Activated CD8-positive, alpha-beta memory T cell treated with anti-CD3 and anti-CD28 coated beads, Interleukin-2, amount 50 U/mL, for 24 hours (primary cell): ENCODE measurements around the gene NUP133.
"Not testable (repeated sequence)": the region's sequence is repeated elsewhere in the genome, so short reads cannot be mapped to it uniquely, and the experiment has no call there.

Source experiments
- DNase-seq: peaks from one replicate; pipeline ENCODE4 v3.0.0-alpha.2; 2020; ENCODE audit errors: extremely low read depth

The NUP133 gene

DNA sequence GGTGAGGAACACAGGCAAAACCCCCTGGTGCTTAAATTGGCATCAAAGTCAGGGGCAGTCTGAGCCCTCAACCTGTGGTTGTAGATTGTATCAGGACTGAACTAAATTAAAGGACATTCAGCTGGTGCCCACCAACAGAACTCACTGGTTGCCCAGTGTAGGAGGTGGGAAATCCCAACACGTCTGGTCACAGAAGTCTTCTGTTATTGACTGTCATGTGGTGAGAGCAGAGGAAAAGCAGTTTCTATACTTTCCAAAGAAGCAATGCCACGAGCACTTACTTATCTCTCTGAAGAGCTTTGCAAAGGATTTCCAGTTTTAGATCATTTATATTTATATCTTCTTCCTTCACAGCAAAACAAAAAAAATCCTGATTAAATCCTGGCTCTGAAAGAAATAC lies 59.3 kb downstream of the NUP133 start:
- DNase-seq = no peak

DNA sequence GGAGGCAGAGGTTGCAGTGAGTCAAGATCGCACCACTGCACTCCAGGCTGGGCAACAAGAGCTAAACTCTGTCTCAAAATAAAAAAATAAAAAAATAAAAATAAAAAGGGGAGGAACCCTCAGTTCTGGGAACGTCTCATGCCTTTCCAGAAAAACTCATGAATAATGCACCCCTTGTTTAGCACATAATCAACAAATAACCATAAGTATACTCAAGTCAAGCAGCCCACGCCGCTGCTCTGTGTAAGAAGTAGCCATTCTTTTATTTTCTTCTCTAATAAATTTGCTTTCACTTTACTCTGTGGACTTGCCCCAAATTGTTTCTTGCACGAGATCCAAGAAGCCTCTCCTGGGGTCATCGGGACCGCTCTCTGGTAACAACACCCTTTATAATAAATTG lies 59.8 kb downstream of the NUP133 start:
- DNase-seq = no peak

DNA sequence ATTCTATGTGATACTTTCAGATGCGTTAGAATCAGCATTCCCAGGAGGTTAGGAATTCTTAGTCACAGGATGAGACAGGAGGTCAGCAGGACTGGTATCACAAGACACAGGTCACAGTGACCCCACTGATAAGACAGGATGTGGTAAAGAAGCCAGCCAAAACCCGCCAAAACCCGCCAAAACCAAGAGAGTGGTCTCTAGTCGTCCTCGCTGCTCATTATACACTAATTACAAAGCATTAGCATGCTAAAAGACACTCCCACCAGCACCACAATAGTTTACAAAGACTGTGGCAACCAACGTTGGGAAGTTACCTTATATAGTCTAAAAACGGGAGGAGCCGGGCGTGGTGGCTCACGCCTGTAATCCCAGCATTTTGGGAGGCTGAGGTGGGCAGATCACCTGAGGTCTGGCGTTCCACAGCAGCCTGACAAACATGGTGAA lies 60.3 kb downstream of the NUP133 start:
- DNase-seq = no peak

DNA sequence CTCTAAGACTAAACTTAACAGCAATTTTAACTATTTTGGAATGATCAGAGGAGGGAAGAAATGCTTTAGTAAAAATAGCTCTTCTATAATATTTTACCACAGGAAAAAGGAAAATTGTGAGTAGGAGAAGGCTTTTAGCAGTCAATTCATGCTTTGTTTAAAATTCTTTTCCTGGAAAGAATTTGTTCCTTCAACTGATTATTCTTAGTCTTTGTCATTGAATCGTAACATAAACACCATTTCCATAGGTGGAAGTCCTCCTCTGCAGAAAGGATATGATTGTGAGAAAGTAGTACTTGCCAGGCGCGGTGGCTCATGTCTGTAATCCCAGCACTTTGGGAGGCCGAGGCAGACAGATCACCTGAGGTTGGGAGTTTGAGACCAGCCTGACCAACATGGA lies 62.3 kb downstream of the NUP133 start:
- no peak for DNase-seq

DNA sequence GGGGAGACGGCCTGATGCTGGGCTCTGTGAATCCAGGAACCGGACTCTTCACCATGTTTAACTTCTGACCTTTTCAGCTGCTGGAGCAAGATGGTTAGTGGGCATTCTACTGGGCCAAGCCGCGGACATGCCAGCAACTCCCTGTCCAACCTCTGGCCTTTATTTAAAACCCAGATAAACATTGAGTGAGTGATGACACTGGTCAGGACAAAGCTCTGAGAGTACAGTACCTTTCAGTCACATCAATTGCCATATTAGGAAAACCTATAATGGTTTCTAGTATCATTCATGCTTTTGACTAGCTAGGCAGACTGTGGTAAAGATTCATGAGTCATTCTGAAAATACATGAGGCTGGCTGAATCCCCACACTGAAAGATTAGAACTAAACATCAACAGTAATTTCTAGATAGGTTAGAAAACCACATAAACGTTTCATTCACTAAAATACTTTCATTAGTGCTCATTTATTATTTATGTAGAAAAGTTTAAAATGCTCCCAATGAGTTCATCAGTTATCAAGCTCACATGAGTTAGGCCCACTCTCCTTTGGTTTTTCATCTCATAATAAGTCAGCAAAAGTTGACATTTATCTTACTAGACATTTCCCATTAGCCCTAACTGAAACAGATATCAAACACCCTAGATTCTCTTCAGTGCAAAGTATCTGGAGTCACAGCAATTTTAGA lies 67.1 kb downstream of the NUP133 start:
- no peak for DNase-seq

DNA sequence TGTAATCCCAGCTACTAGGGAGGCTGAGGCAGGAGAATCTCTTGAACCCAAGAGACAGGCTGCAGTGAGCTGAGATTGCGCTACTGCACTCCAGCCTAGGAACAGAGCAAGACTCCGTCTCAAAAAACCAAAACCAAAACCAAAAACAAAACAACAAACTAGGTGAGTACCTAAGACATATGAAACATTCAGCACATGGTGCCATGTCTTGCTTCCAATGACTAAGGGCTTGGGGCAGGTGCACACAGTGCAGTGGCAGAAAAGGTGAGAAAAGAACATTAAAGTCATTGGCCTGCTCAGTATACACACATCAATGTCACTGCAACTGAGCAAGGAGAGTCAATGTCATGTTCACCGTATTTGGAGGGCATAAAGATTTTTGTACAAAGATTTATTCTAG lies 70.1 kb downstream of the NUP133 start:
- no peak for DNase-seq

DNA sequence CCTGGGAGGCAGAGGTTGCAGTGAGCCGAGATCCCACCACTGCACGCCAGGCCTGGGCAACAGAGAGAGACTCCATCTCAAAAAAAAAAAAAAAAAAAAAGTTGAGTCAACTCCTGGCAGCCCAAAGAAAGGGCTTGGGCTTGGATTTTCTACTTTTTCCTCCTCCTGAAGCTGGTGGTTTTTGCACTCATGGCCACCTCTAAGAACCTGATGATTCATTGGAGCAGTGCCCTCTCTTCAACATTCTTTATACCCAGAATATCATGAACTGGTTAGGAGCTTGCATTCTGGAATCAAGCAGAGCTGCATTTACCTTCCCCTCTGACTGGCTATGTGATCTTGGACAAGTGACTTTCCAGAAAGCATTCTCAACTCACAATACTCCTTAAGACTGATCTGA lies 70.7 kb downstream of the NUP133 start:
- no peak for DNase-seq

DNA sequence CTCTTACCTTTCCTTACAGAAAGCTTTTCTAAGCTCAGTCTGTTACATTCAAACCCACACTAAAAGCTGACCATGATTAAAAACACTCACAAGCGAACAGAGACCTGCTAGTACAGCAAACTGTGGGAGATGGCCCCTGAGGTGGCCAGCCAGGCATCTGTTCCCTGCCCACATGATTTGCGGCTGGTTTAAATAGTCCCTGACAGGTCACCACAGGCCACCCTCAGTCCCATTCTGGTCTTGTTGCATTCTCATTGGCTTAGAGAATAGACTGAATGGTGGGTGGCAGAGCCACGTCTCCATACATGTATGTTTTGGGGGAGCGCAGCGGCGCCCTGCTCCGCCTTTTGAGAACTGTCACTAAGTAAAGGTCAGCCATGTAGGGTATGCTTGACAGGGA lies 71.9 kb downstream of the NUP133 start:
- DNase-seq = no peak

DNA sequence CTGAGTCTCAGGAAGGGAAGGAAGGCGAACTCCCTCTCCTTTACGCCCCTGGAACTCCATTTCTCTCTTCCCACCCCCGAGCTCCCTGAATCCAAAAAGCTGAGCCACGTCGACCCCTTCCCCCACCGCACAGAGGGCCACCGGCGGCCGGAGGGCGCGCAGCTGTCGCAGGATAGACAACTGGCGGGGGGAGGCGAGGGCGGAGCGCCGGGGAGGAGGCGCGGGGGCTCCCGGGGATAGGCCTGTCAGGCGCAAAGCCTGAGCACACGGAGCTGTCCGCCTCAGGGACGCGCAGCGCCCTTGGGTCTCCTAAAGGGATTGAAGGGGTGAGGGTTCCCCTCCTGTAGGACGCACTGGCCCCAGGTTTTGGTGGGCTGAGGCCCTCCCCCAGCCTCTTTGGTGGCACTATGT lies 73.5 kb downstream of the NUP133 start:
- no peak for DNase-seq

DNA sequence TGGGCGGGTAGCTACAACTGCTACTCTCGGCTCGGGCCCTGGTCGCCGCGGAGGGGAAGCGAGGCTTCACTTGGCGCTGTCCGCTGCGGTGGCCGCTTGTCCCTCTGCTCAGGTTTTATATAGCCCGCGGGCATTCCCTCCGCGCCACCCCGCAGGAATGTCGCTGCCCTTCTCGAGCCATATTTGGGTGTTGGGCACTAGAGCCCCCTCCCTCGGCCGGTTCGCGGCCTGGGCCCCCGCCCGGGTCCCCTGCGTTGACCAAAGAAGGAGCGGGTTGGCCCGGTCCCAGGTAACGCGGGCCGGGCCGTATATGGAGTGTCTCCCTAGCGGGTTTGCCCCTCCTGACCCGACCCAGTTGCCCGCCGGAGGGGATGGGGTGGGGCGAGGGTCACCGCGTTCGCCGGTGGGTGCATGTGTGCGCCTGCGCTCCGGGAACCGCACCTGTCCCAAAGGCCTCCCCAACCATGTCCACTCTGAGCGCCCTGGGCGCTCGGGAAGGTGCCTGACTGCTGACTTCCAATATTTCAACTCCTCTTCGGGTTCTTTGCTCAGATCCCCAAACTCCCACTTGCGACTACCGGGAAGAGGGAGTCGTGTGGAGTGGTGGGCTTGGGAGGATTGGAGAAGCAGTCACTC lies 74.0 kb downstream of the NUP133 start, which contains the start of gene ACTA1:
Gene ACTA1 (minus strand): TSS at position 90 of the 636 bp plus-strand sequence. CDS start 979 bp downstream, outside the sequence.
- DNase-seq = no peak

DNA sequence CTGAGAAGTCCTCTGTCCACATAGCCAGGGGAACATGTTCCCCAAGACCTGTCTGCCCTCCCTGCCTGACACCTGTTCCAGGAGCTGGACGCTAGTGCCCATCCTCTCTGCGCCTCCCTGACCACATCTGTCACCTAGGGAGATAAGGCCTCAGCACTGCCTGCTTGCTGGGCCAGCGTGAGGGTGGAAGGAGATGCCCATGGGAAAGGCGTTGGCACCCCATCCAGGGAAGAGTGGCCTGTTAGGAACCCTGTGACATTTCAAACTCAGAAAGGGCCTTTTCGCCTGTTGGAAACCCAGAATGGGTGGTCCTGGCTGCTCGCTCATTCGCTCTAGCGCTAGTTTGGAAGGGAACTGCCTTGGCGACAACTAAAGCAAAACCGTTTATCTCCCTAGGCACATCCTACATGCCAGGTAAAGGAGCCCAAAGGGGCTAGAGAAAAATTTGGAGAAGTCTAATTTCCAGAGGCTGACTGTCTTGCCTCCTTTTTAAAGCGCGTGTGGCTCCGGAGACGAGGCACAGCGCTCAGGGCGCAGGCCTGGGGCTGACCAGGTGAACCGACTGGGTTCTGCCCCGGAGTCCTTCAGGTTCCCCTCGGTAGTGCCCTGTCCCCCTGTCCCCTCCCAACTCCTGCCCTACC lies 74.7 kb downstream of the NUP133 start:
- DNase-seq = no peak

DNA sequence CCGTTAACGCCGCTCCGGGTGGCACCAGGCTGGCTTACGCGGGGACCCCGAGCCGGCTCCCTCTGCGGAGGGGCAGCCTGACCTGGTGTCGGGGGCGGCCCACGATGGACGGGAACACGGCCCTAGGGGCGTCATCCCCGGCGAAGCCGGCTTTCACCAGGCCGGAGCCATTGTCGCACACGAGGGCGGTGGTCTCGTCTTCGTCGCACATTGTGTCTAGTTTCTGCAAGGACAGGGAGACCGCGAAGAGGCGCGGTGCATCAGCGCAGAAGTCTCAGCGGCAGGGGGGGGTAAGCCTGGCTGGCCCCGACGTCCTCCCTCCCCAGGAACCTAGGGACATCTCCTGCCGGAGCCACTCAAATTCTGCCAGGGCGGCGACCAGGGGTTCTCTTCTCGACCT lies 75.2 kb downstream of the NUP133 start:
- no peak for DNase-seq

DNA sequence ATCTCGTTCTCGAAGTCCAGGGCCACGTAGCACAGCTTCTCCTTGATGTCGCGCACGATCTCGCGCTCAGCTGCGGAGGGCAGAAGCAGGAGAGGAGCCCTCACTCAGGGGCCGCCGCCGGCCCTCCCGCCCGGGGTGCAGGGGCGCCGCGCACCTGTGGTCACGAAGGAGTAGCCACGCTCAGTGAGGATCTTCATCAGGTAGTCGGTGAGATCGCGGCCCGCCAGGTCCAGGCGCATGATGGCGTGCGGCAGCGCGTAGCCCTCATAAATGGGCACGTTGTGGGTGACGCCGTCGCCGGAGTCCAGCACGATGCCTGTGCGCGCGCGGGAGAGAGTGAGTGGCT lies 76.1 kb downstream of the NUP133 start:
- no peak for DNase-seq

DNA sequence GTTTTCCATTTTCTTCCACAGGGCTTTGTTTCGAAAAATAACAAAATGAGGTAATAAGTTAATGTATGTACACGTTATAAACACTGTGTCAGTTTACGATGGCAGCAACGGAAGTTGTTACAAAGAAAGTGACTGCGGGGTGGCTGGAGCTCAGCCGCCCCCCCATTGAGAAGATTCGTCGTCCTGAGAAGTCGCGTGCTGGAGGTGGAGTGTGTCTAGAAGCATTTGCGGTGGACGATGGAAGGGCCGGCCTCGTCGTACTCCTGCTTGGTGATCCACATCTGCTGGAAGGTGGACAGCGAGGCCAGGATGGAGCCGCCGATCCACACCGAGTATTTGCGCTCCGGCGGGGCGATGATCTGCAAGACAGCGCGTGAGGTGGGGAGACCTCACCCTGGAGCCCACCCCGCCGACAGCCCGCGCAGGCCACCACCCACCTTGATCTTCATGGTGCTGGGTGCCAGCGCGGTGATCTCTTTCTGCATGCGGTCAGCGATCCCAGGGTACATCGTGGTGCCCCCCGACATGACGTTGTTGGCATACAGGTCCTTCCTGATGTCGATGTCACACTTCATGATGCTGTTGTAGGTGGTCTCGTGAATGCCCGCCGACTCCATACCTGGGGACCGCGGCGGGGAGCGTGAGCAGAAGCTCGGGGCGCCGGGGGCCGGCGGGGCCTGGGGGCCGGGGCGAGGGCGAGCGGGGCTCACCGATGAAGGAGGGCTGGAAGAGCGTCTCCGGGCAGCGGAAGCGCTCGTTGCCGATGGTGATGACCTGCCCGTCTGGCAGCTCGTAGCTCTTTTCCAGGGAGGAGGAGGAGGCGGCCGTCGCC lies 76.6 kb downstream of the NUP133 start:
- DNase-seq = no peak

DNA sequence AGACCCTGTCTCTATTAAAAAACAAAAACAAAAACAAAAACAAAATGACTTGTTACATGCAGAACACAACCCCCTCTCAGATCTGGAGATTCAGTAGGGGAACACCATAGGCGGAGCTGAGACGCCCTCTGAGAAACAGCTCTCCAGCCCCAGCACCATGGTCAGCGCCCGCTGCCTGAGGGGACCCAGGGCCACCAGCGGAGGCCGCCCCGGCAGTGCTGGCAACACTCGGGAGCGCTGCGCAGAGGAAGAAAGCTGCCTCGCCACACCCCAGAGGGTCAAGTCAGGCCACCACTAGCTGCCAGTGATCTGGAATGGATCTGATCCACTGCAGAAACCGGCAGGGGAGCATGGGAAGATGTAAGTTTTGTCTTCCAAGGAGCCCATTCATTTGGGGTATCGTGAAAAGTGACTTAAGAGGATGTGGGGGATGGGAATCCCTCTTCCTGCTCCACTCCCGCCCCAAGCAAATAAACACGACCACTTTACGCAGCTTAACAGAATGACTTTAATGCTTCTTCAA lies 77.3 kb downstream of the NUP133 start:
- no peak for DNase-seq

DNA sequence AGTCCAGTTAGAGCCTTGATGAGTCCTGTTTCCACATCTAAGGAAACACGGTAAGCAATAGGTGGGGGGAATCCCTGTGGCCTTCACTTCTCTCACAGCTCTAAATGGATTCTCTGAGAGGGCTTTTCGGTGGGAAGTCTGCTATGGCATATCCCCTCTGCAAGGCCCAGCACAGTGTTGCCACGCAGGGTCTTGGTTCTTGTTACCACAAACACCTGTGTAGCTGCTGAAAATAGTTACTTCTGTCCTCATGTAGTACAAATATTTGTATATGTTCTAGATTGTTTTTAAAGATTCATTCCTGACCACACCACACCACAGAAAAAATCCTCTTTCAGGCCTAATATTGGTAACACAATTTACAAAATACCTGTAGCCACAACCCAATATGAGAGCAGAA lies 79.9 kb downstream of the NUP133 start:
- no peak for DNase-seq

DNA sequence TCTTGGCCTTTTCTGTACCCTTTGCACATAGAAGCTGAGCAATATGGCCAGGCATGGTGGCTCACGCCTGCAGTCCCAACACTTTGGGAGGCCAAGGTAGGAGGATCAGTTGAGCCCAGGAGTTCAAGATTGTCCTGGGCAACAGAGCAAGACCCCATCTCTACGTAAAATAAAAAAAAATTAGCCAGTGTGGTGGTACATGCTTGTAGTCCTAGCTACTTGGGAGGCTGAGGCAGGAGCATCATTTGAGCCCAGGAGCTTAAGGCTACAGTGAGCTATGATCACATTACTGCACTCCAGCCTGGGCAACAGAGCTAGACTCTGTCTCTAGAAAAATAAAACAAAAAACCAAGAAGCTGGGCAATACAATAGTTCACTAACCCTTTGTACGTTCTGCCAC lies 80.6 kb downstream of the NUP133 start:
- DNase-seq = no peak

DNA sequence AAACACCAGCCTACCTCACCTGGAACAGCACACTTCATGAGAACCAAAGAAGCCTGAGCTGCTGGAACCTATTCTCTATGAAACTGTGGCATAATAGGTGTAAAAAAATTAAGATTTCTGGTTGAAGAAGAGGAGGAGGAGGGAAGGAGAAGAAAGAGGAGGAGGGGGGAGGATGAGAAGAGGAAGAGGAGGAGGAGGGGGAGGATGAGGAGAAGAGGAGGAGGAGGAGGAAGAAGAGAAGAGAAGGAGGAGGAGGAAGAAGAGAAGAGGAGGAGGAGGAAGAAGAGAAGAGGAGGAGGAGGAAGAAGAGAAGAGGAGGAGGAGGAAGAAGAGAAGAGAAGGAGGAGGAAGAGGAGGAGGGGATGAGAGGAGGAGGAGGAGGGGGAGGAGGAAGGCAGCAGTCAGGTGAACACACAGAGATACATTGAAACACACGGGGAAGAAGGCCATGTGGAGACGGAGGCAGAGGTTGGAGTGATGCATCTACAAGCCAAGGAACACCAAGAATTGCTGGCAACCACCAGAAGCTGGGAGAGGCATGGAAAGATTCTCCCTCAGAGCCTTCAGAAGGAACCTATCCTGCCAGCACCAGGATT lies 82.5 kb downstream of the NUP133 start:
- no peak for DNase-seq

DNA sequence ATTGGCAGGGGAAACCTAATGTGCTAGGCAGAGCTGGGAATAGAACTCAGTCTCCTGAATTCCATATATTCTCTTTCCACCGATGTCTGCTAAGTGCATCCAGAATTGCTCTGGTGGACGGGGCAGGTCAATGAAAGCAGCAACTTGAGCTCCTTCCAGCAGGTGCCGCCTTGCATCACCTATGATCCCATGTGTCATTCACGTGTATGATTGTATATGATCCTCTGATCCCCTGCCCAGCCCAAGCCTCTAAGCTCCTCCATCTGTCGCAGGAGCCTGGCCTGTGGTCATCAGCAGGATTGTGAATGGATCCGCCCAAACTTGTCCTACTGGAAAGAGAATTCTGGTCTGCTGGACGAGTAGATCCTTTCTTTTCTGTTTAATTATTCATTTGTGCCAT lies 87.4 kb downstream of the NUP133 start:
- no peak for DNase-seq

DNA sequence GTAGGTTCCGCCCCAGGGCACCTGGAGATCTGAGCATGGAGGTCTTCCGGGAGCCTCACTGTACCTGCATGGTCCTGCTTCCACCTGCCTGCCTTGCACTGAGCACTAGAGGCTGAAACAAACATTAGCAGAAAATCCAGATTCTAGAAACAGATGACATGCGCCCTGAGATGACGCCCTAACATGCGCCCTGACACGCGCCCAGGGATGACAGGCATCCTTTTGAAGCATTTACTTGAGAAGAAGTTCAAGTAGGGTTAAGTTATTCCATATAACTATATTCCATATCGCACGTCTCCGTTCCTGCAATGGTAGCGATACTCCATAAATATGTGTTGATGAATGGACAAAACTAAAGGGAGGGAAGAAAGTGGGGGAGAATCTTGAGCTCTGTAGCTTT lies 87.9 kb downstream of the NUP133 start:
- DNase-seq = no peak

DNA sequence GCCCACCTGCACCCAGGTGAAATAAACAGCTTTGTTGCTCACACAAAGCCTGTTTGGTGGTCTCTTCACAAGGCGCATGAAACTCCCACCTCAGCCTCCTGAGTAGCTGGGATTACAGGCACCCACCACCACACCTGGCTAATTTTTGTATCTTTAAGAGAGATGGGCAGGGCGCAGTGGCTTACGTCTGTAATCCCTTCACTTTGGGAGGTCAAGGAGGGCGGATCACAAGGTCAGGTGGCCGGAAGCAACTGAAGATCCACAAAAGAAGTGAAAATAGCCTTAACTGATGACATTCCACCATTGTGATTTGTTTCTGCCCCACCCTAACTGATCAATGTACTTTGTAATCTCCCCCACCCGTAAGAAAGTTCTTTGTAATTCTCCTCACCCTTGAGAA lies 89.6 kb downstream of the NUP133 start:
- DNase-seq = not testable (repeated sequence)

DNA sequence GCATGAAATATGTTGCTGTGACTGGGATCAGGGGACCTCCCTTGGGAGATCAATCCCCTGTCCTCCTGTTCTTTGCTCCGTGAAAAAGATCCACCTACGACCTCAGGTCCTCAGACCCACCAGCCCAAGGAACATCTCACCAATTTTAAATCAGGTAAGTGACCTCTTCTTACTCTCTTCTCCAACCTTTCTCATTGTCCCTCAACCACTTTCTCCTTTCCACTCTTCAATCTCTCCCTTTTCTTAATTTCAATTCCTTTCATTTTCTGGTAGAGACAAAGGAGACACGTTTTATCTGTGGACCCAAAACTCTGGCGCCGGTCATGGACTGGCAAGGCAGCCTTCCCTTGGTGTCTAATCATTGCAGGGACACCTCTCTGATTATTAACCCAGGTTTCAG lies 95.3 kb downstream of the NUP133 start:
- DNase-seq = not testable (repeated sequence)
